GM19099 (cell line): Measurements from ENCODE around the gene AKAIN1.

Experiments
- POLR2A ChIP-seq: IDR thresholded peaks from 3 replicates; pipeline ENCODE4 v1.6.1; 2011; ENCODE audit warnings: low read depth; ENCODE audit not compliant: insufficient read length; ENCODE audit errors: extremely low read depth

AKAIN1 gene

GRCh38 chr18:5175378-5175777, 21.7 kb downstream of the AKAIN1 start:
- TF ChIP-seq POLR2A, result no peak

- no peak for TF ChIP-seq POLR2A
These were observed 23.4 kb downstream of the AKAIN1 start for GRCh38 chr18:5173646-5174045.

- TF ChIP-seq POLR2A, result no peak
These were observed 23.8 kb downstream of the AKAIN1 start for GRCh38 chr18:5173236-5173635.

GRCh38 chr18:5167831-5168230, 29.2 kb downstream of the AKAIN1 start:
- no peak for TF ChIP-seq POLR2A

- no peak for TF ChIP-seq POLR2A
These were observed 30.3 kb downstream of the AKAIN1 start for GRCh38 chr18:5166606-5167280.

GRCh38 chr18:5164903-5165302, 32.2 kb downstream of the AKAIN1 start:
- TF ChIP-seq POLR2A, result no peak

- no peak for TF ChIP-seq POLR2A
These were observed 34.9 kb downstream of the AKAIN1 start for GRCh38 chr18:5162111-5162510.

- no peak for TF ChIP-seq POLR2A
These were observed 38.0 kb downstream of the AKAIN1 start for GRCh38 chr18:5159080-5159479.

- TF ChIP-seq POLR2A, result no peak
These were observed 38.5 kb downstream of the AKAIN1 start for GRCh38 chr18:5158587-5158986.

- TF ChIP-seq POLR2A, result no peak
These were observed 38.9 kb downstream of the AKAIN1 start for GRCh38 chr18:5158172-5158571.

GRCh38 chr18:5155907-5156287, 41.2 kb downstream of the AKAIN1 start:
- no peak for TF ChIP-seq POLR2A

GRCh38 chr18:5155218-5155906, 41.7 kb downstream of the AKAIN1 start:
- no peak for TF ChIP-seq POLR2A

- no peak for TF ChIP-seq POLR2A
These were observed 44.6 kb downstream of the AKAIN1 start for GRCh38 chr18:5152343-5153020.

- no peak for TF ChIP-seq POLR2A
These were observed 46.2 kb downstream of the AKAIN1 start for GRCh38 chr18:5150894-5151293.

GRCh38 chr18:5146093-5146492, 51.0 kb downstream of the AKAIN1 start:
- no peak for TF ChIP-seq POLR2A

GRCh38 chr18:5145168-5145825, 51.8 kb downstream of the AKAIN1 start:
- TF ChIP-seq POLR2A, result no peak

GRCh38 chr18:5144629-5145028, 52.4 kb downstream of the AKAIN1 start:
- no peak for TF ChIP-seq POLR2A
